K562 (cell line): Measurements from ENCODE around the gene ZNF514. TPM values are rescaled to one million over a fixed set of nuclear protein-coding genes. Genes with fewer than 3 reads are reported as not detected.

ENCODE experiments used
- ARNT ChIP-seq, 2 experiments: fragments of 450-650 bp; IDR thresholded peaks; 2 replicates each; pipeline ENCODE4 v1.6.1; 2016; ENCODE audit warnings: mild to moderate bottlenecking in 1 of 2
- CSDE1 ChIP-seq, 2 experiments: fragments of 450-650 bp; IDR thresholded peaks; 2 replicates each; pipeline ENCODE4 v1.6.1; 2016; ENCODE audit warnings: mild to moderate bottlenecking in 1 of 2
- DACH1 ChIP-seq: fragments of 450-650 bp; IDR thresholded peaks from 2 replicates; pipeline ENCODE4 v1.6.1; 2018; ENCODE audit not compliant: partially characterized antibody
- ETV6 ChIP-seq, 3 experiments: fragments of 150-350 bp in 1 of 3; sonication (generic) in 1 of 3; formaldehyde crosslinking in 1 of 3; IDR thresholded peaks; 2 replicates each; pipeline versions ENCODE4 v1.6.1 to v1.8.0; 2014 to 2022; ENCODE audit warnings: borderline replicate concordance in 2 of 3, low read depth in 2 of 3, antibody characterized with exemption in 1 of 3, low read length in 1 of 3, mild to moderate bottlenecking in 1 of 3, missing genetic modification reagents in 1 of 3
- KDM5B ChIP-seq: fragments of 200-600 bp; sonication (generic); IDR thresholded peaks from 2 replicates; pipeline ENCODE4 v1.6.1; 2012; ENCODE audit warnings: low read depth, mild to moderate bottlenecking, moderate library complexity, low read length, control low read depth, inconsistent platforms; ENCODE audit not compliant: insufficient replicate concordance
- NCOA2 ChIP-seq, 2 experiments: fragments of 450-650 bp; IDR thresholded peaks; 2 replicates each; pipeline ENCODE4 v1.6.1; 2018; ENCODE audit warnings: mild to moderate bottlenecking in 2 of 2, moderate library complexity in 1 of 2; ENCODE audit not compliant: partially characterized antibody in 2 of 2
- NFIX ChIP-seq: fragments of 250-450 bp; sonication (Bioruptor Pico); IDR thresholded peaks from 2 replicates; pipeline ENCODE4 v1.4.0; 2020; ENCODE audit warnings: low read depth, mild to moderate bottlenecking, moderate library complexity
- POLR2AphosphoS5 ChIP-seq: IDR thresholded peaks from 2 replicates; pipeline ENCODE4 v1.6.1; 2011; ENCODE audit warnings: mild to moderate bottlenecking, low read depth, low read length, moderate library complexity; ENCODE audit not compliant: control insufficient read depth, insufficient read depth
- RBM39 ChIP-seq: fragments of 200-400 bp; formaldehyde crosslinking; optimal IDR thresholded peaks from 2 replicates; pipeline ENCODE3; 2018; ENCODE audit warnings: low read depth, low read length
- RCOR1 ChIP-seq, 2 experiments: IDR thresholded peaks; 2 replicates each; pipeline ENCODE4 v1.6.1; 2012; ENCODE audit warnings: low read depth in 2 of 2, low read length in 2 of 2, borderline replicate concordance in 1 of 2, improper control_type of control experiment in 1 of 2
- SIN3A ChIP-seq, 2 experiments: fragments of 150-350 bp in 1 of 2; IDR thresholded peaks; 2 replicates each; pipeline ENCODE4 v1.6.1; 2011 to 2016; ENCODE audit warnings: borderline replicate concordance in 2 of 2, low read depth in 2 of 2, low read length in 2 of 2, mild to moderate bottlenecking in 2 of 2, moderate library complexity in 2 of 2; ENCODE audit not compliant: control insufficient read depth in 1 of 2
- SMAD3 ChIP-seq: fragments of 450-650 bp; formaldehyde crosslinking; conservative IDR thresholded peaks from 2 replicates; pipeline ENCODE4 v1.4.0; 2020; ENCODE audit warnings: mild to moderate bottlenecking
- SNRNP70 ChIP-seq: fragments of 200-400 bp; formaldehyde crosslinking; optimal IDR thresholded peaks from 2 replicates; pipeline ENCODE3; 2017; ENCODE audit warnings: low read depth, low read length
- TEAD1 ChIP-seq, 2 experiments: fragments of 450-650 bp in 1 of 2; sonication (generic) in 1 of 2; formaldehyde crosslinking; IDR thresholded peaks; 2 replicates each; pipeline versions ENCODE4 v1.4.0 to v1.8.0; 2020 to 2022; ENCODE audit warnings: mild to moderate bottlenecking in 2 of 2, missing genetic modification reagents in 1 of 2
- TRIM28 ChIP-seq: fragments of 450-650 bp; IDR thresholded peaks from 2 replicates; pipeline ENCODE4 v1.6.1; 2017
- polyA plus RNA-seq, 8 experiments: library from polyadenylated mRNA; depleted of rRNA in 4 of 8; stranded (reverse) in 5 of 8; unstranded in 3 of 8; fragments of >200 nt; fragmentation: Nextera tagmentation in 2 of 8; fragmentation: Illumina TruSeq in 1 of 8; extraction: Ambion mirVana in 2 of 8; extraction: Trizol in 1 of 8; gene quantifications; 2 replicates each; pipeline versions ENCODE4 v1.2.1 to v1.2.3, GENCODE V29; 2011 to 2014; ENCODE audit warnings: inconsistent platforms in 1 of 8, missing spikeins in 1 of 8
- total RNA-seq, 7 experiments: library from RNA; depleted of rRNA in 6 of 7; stranded (reverse); fragments of >200 nt in 6 of 7; fragmentation: Illumina TruSeq in 2 of 7; extraction: Trizol in 2 of 7; gene quantifications; 2 replicates each; pipeline versions ENCODE4 v1.2.1 to v1.2.3, GENCODE V29; 2011 to 2021; ENCODE audit warnings: low replicate concordance in 1 of 7
- TF ChIP-seq, protein P1 (sequence below), 2 experiments: fragments of 450-650 bp; IDR thresholded peaks; 2 replicates each; pipeline ENCODE4 v1.6.1; 2016; ENCODE audit warnings: mild to moderate bottlenecking in 2 of 2, borderline replicate concordance in 1 of 2, low read depth in 1 of 2, moderate library complexity in 1 of 2

The ZNF514 gene
- total and polyA plus RNA-seq, 9 of the 15 experiments (the other 6 are each of a cell fraction or from before 2014, with no cell fraction given) = 7.5 to 17.7 (median 11.4) TPM

DNA sequence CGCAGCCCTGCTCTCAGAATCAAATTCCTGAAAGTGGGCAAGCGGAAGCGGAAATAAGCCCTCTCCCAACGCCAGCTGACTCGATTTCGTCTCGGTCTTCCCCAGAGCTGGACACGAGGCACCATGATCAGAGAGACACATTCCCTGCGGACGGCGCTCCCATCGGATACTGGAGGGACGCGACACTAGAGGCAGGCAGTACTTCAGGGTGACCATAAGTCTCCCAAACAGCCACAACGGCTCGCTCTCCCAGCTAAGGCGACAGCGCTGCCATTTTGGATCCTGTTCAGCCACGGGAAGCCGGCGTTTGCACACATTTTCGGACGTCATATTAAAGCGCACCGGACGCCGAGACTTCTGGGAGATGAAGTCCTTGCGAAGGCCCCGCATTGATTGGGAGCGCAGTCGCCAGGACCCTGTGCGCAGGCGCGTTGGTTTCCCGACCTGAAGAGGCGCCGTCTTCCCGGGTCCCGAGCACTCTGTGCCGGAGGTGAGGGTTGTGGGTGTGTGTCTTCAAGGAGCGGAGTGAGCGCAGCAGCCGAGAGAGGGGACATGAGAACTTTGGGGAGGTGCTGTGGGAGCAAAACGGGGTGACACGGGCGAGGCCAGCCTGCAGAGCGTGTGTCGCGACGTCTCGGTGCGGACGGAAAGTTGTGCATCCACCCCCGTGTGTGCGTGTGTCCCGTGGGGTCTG is 5.9 kb upstream of the ZNF514 start, which contains the start of gene ZNF2 (continued):
- TF ChIP-seq SMAD3 (CRISPR knock-in tag) (no peak), KDM5B (peak; percentile 86), CSDE1 (IDR thresholded peaks at IDR 0.05) (peak in 1 of 2 experiments; percentile 63; a peak in 2 of 4 replicates), TEAD1 (CRISPR knock-in tag; IDR thresholded peaks at IDR 0.05) (peak; percentile 56 to 75; a peak in 2 of 4 replicates), POLR2AphosphoS5 (peak; percentile 88), RCOR1 (IDR thresholded peaks at IDR 0.05; ENCODE audit: borderline replicate concordance in 1 of 2, low read depth in 2 of 2, low read length in 2 of 2) (no peak), SNRNP70 (no peak), ARNT (IDR thresholded peaks at IDR 0.05) (no peak; a peak in 1 of 4 replicates), NFIX (no peak), SIN3A (IDR thresholded peaks at IDR 0.05; ENCODE audit: borderline replicate concordance in 2 of 2, control insufficient read depth in 1 of 2, low read depth in 2 of 2, low read length in 2 of 2) (peak; percentile 21 to 93; a peak in 3 of 4 replicates), TRIM28 (no peak), ETV6 (IDR thresholded peaks at IDR 0.05; ENCODE audit: borderline replicate concordance in 1 of 2, low read depth in 2 of 2, low read length in 1 of 2) (no peak; a peak in 1 of 4 replicates), ETV6 (CRISPR knock-in tag; IDR thresholded peaks at IDR 0.05; ENCODE audit: borderline replicate concordance) (no peak), DACH1 (peak; percentile 94), RBM39 (no peak), NCOA2 (IDR thresholded peaks at IDR 0.05; ENCODE audit: partially characterized antibody in 2 of 2) (no peak)
- TF ChIP-seq, protein P1, sequence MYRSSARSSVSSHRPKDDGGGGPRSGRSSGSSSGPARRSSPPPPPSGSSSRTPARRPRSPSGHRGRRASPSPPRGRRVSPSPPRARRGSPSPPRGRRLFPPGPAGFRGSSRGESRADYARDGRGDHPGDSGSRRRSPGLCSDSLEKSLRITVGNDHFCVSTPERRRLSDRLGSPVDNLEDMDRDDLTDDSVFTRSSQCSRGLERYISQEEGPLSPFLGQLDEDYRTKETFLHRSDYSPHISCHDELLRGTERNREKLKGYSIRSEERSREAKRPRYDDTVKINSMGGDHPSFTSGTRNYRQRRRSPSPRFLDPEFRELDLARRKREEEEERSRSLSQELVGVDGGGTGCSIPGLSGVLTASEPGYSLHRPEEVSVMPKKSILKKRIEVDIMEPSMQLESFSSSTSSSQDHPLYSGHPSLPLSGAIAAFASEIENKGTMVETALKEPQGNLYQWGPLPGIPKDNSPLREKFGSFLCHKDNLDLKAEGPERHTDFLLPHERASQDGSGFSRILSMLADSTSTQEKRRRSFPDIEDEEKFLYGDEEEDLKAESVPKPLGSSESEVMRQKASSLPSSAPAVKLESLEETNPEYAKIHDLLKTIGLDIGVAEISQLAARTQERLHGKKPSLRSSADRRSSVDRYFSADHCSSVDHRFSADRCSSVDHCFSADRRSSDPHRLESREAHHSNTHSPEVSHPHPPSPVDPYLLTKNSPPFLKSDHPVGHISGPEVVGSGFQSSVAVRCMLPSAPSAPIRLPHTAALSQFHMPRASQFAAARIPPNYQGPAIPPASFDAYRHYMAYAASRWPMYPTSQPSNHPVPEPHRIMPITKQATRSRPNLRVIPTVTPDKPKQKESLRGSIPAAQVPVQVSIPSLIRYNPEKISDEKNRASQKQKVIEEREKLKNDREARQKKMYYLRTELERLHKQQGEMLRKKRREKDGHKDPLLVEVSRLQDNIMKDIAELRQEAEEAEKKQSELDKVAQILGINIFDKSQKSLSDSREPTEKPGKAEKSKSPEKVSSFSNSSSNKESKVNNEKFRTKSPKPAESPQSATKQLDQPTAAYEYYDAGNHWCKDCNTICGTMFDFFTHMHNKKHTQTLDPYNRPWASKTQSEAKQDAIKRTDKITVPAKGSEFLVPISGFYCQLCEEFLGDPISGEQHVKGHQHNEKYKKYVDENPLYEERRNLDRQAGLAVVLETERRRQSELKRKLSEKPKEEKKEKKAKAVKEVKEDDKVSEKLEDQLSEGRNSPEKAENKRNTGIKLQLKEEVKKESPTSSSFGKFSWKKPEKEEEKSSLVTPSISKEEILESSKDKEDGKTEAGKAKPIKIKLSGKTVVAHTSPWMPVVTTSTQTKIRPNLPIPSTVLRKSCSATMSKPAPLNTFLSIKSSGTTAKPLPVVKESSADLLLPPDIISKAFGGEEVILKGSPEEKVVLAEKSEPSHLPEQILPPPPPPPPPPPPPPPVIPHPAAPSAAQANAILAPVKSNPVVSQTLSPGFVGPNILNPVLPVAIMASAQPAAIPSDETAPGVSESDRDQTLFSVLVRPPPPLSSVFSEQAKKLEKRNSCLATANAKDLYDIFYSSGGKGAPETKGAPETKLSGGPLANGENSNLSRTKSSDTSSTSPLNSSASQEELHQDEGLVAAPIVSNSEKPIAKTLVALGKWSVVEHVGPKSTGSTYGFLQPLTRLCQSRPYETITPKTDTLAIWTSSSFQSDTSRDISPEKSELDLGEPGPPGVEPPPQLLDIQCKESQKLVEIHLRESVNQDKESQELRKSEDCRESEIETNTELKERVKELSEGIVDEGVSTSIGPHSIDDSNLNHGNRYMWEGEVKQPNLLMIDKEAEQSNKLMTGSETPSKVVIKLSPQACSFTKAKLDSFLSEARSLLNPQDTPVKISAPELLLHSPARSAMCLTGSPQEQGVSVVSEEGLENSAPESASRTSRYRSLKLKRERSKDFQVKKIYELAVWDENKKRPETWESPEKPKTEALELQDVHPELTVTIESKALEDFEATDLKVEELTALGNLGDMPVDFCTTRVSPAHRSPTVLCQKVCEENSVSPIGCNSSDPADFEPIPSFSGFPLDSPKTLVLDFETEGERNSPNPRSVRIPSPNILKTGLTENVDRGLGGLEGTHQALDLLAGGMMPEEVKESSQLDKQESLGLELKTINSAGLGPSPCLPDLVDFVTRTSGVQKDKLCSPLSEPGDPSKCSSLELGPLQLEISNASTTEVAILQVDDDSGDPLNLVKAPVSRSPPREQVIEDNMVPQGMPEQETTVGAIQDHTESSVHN (IDR thresholded peaks at IDR 0.05; ENCODE audit: borderline replicate concordance in 1 of 2, low read depth in 1 of 2) = peak in 1 of 2 experiments; percentile 32; a peak in 1 of 4 replicates
